ENCODE data around the gene ZHX3. TPM values are rescaled to one million over a fixed set of nuclear protein-coding genes. Genes with fewer than 3 reads are reported as not detected.

Gene ZHX3
- total RNA-seq, 1 experiment from 2014 or later: 24.6 TPM

DNA sequence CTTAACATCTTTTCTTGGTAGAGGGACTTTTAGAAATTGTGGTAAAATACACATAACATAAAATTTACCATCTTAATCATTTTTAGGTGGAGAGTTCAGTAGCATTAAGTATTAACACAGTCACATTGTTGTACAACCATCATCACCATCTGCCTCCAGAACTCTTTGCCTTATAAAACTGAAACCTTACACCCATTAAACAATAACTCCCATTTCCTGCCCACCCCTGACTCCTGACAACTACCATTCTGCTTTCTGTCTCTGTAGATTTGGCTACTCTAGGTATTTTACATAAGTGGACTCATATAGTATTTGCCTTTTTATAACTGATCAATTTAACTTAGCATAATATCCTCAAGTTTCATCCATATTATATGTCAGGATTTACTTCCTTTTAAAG, 88.7 kb downstream of the ZHX3 start:
- ChIA-PET POLR2A (no interaction called here), CTCF (no interaction called here)
- no peaks in the 10 kb centered on the region for H3K27me3 Mint-ChIP-seq (ENCODE audit: insufficient read depth, unreplicated experiment)
- no peaks in the 10 kb centered on the region for H3K9me3 ChIP-seq
- no peak overlapping the region for H3K27ac Mint-ChIP-seq (ENCODE audit: unreplicated experiment)
- H3K4me1 ChIP-seq: peaks cover 1% of the 10 kb centered on the region; the same call in 1 of the 2 replicates
- no peak overlapping the region for H3K4me3 Mint-ChIP-seq (ENCODE audit: unreplicated experiment)
- TF ChIP-seq, protein P1, sequence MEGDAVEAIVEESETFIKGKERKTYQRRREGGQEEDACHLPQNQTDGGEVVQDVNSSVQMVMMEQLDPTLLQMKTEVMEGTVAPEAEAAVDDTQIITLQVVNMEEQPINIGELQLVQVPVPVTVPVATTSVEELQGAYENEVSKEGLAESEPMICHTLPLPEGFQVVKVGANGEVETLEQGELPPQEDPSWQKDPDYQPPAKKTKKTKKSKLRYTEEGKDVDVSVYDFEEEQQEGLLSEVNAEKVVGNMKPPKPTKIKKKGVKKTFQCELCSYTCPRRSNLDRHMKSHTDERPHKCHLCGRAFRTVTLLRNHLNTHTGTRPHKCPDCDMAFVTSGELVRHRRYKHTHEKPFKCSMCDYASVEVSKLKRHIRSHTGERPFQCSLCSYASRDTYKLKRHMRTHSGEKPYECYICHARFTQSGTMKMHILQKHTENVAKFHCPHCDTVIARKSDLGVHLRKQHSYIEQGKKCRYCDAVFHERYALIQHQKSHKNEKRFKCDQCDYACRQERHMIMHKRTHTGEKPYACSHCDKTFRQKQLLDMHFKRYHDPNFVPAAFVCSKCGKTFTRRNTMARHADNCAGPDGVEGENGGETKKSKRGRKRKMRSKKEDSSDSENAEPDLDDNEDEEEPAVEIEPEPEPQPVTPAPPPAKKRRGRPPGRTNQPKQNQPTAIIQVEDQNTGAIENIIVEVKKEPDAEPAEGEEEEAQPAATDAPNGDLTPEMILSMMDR (IDR thresholded peaks at IDR 0.05; ENCODE audit: insufficient read depth in 1 of 2, low read depth in 1 of 2, low read length in 1 of 2, severe bottlenecking in 1 of 2, unreplicated experiment in 1 of 2): no peak
- H3K9me3 Mint-ChIP-seq (ENCODE audit: unreplicated experiment): no peaks in the 10 kb centered on the region
- H3K4me1 Mint-ChIP-seq (ENCODE audit: low read depth, unreplicated experiment): peaks cover 9% of the 10 kb centered on the region
- no peaks in the 10 kb centered on the region for H3K36me3 ChIP-seq (ENCODE audit: control insufficient read depth, insufficient read depth, low read length)
- H3K4me3 ChIP-seq (ENCODE audit: low read depth, low read length): no peak overlapping the region
- BruUV-seq (replicated peaks): no TSS peak
- no peaks in the 10 kb centered on the region for H3K36me3 Mint-ChIP-seq (ENCODE audit: insufficient read depth, unreplicated experiment)
- no peak for DNase-seq
- intact Hi-C loops (cut with micrococcal nuclease; ENCODE audit: unreplicated experiment): no loop called here
- H3K27me3 ChIP-seq (replicated peaks; ENCODE audit: control insufficient read depth, insufficient read depth, low read length): no peaks in the 10 kb centered on the region; the same call in 1 of the 2 replicates

DNA sequence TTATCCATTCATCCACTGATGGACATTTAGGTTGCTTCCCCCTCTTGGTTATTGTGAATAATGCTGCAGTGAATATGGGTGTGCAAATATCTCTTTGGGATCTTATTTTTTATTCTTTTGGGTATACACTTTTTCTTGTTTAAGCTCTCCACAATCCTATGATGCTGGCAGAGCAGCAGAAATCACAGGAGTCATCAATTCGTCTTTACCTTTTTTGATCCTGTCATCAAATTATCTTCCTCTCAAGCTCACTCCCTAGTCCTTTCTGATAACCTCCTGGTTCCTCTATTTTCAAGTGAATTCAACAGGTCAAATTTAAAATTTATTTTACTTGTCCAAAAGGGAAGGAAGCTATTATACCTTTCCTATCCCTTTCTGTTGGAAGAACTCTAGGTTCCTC, 91.1 kb downstream of the ZHX3 start:
- Histone ChIP-seq H3K27me3 (replicated peaks; ENCODE audit: control insufficient read depth, insufficient read depth, low read length) (no peaks in the 10 kb centered on the region; the same call in 1 of the 2 replicates), H3K9me3 (no peaks in the 10 kb centered on the region), H3K4me3 (ENCODE audit: low read depth, low read length) (no peak overlapping the region), H3K4me1 (no peaks in the 10 kb centered on the region), H3K36me3 (ENCODE audit: control insufficient read depth, insufficient read depth, low read length) (no peaks in the 10 kb centered on the region)
- H3K27me3 Mint-ChIP-seq (ENCODE audit: insufficient read depth, unreplicated experiment): no peaks in the 10 kb centered on the region
- BruUV-seq (replicated peaks): no TSS peak
- no peak overlapping the region for H3K4me3 Mint-ChIP-seq (ENCODE audit: unreplicated experiment)
- H3K36me3 Mint-ChIP-seq (ENCODE audit: insufficient read depth, unreplicated experiment): no peaks in the 10 kb centered on the region
- ChIA-PET POLR2A (no interaction called here), CTCF (interaction anchor here (0.6 kb wide), 1 partner anchor 114 kb away, joined by 5 read pairs; the partner anchor contains the start of gene LPIN3)
- no peaks in the 10 kb centered on the region for H3K9me3 Mint-ChIP-seq (ENCODE audit: unreplicated experiment)
- intact Hi-C loops (cut with micrococcal nuclease; ENCODE audit: unreplicated experiment): no loop called here
- TF ChIP-seq, protein P1 (IDR thresholded peaks at IDR 0.05; ENCODE audit: insufficient read depth in 1 of 2, low read depth in 1 of 2, low read length in 1 of 2, severe bottlenecking in 1 of 2, unreplicated experiment in 1 of 2): no peak
- no peak overlapping the region for H3K27ac Mint-ChIP-seq (ENCODE audit: unreplicated experiment)
- no peaks in the 10 kb centered on the region for H3K4me1 Mint-ChIP-seq (ENCODE audit: low read depth, unreplicated experiment)
- no peak for DNase-seq

DNA sequence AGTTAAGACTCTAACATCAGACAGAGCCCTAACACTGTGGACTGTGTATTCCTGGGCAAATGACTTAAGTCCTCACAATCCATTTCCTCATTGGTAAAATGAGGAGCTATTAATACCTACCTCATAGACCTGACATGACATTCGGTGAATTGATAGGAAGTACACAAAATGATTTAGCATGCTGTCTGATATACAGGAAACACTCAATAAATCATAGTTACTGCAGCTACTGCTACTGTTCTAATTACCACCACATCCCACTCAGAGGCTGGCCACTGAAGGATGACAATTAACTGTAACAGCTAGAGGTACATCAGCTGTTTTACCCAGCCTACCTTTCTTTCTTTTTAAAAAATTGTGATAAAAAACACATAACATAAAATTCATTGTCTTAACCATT, 92.4 kb downstream of the ZHX3 start:
- BruUV-seq (replicated peaks): no TSS peak
- Histone ChIP-seq H3K4me1 (no peaks in the 10 kb centered on the region), H3K27me3 (replicated peaks; ENCODE audit: control insufficient read depth, insufficient read depth, low read length) (no peaks in the 10 kb centered on the region; the same call in 1 of the 2 replicates), H3K4me3 (ENCODE audit: low read depth, low read length) (no peak overlapping the region), H3K9me3 (no peaks in the 10 kb centered on the region), H3K36me3 (ENCODE audit: control insufficient read depth, insufficient read depth, low read length) (no peaks in the 10 kb centered on the region)
- Mint-ChIP-seq H3K4me3 (ENCODE audit: unreplicated experiment) (no peak overlapping the region), H3K27me3 (ENCODE audit: insufficient read depth, unreplicated experiment) (no peaks in the 10 kb centered on the region), H3K36me3 (ENCODE audit: insufficient read depth, unreplicated experiment) (no peaks in the 10 kb centered on the region), H3K4me1 (ENCODE audit: low read depth, unreplicated experiment) (no peaks in the 10 kb centered on the region), H3K9me3 (ENCODE audit: unreplicated experiment) (no peaks in the 10 kb centered on the region), H3K27ac (ENCODE audit: unreplicated experiment) (no peak overlapping the region)
- intact Hi-C loops (cut with micrococcal nuclease; ENCODE audit: unreplicated experiment): no loop called here
- TF ChIP-seq, protein P1 (IDR thresholded peaks at IDR 0.05; ENCODE audit: insufficient read depth in 1 of 2, low read depth in 1 of 2, low read length in 1 of 2, severe bottlenecking in 1 of 2, unreplicated experiment in 1 of 2): no peak
- DNase-seq: no peak
- ChIA-PET POLR2A (interaction anchor here (0.6 kb wide), 1 partner anchor 182 kb away, joined by 3 read pairs; no protein-coding TSS in a partner anchor), CTCF (interaction anchor here (0.9 to 1.6 kb wide), 5 partner anchors 8 to 428 kb away, joined by 3 to 6 read pairs (median 4); no protein-coding TSS in a partner anchor)
